PFSK-1 (cell line): Measurements from ENCODE around the gene HTRA2.

Experiments
- POLR2AphosphoS5 ChIP-seq: IDR thresholded peaks from 2 replicates; pipeline ENCODE4 v1.6.1; 2012; ENCODE audit warnings: low read depth, mild to moderate bottlenecking, control low read depth, low read length, moderate library complexity
- REST ChIP-seq, 2 experiments: IDR thresholded peaks; 2 replicates each; pipeline versions ENCODE4 v1.6.1 to v1.8.0; 2011 to 2012; ENCODE audit warnings: low read depth in 2 of 2, low read length in 2 of 2, control low read depth in 1 of 2, inconsistent platforms in 1 of 2, mild to moderate bottlenecking in 1 of 2, moderate library complexity in 1 of 2; ENCODE audit not compliant: insufficient read depth in 1 of 2
- SIN3A ChIP-seq: IDR thresholded peaks from 2 replicates; pipeline ENCODE4 v1.6.1; 2012; ENCODE audit warnings: mild to moderate bottlenecking, low read length, moderate library complexity, borderline replicate concordance; ENCODE audit not compliant: insufficient read depth
- TAF1 ChIP-seq: IDR thresholded peaks from 2 replicates; pipeline ENCODE4 v1.6.1; 2012; ENCODE audit warnings: low read length, control low read depth, borderline replicate concordance; ENCODE audit not compliant: insufficient read depth

DNA sequence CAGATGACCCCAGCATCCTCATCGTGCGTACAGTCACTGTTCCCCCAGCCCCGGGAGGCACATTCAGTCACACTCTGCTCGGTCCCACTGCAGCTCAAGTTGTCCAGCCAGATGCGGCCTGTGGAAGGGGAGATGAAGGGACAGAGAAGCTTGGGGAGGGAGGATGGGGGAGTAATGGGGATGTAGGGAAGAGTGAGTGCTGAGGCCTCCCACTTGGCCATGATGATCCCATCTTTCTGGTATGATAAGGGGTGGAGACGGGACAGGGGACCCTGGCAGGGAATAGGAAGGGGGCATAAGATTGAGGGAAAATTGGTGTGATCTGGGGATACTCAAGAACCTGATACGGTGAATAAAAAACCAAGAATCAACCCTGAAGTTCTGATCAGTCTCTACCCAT lies 20.5 kb downstream of the HTRA2 start:
- TF ChIP-seq SIN3A (no peak), POLR2AphosphoS5 (no peak), REST (IDR thresholded peaks at IDR 0.05; ENCODE audit: insufficient read depth in 1 of 2, low read depth in 2 of 2, low read length in 2 of 2) (no peak), TAF1 (no peak)
